Measurements from ENCODE around the gene C6.
"Not testable (repeated sequence)": the region's sequence is repeated elsewhere in the genome, so short reads cannot be mapped to it uniquely, and the experiment has no call there.

The C6 gene

DNA sequence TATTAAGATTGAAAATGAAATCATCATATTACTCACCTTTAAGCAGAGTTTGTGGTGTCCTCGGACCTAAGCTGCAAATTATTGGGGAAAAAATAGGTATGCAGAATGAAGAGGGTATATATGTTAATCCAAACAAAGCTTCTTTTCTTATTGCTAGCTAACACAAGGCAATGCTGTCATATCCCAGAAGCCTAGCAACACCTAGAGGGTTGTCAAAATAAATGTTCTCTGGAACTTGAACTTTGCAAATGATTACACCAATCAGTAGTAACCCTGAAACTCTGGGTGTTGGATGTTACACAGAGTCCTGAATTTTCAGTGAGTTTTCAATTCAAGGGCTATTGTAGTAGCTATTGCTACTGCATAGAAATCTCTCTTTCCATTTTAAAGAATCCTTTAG lies at the start of gene C6:
TSS of gene C6 (minus strand) at position 193 of the 400 bp plus-strand sequence. CDS start 10,302 bp downstream, outside the sequence.
- peak; percentile 53 for DNase-seq (ENCODE audit: low spot score)

DNA sequence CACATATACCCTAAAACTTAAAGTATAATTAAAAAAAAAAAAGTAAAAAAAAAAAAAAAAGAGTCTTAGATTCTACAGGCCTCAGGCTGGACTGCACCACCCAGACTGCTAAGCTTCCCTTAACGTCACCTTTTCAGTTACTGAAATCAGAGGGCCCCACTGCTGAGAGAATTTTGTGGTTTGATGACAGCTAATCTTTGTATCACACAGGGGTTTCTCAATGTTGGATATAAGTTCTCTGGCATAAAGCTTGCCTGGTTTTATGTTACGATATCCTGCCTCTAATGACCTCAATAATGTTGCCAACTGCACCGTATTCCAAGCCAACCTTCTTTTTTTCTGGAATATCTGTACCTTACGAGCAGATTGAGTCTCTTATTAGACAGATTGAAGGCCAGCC lies 43.1 kb upstream of the C6 start:
- no peak for DNase-seq (ENCODE audit: low spot score)

DNA sequence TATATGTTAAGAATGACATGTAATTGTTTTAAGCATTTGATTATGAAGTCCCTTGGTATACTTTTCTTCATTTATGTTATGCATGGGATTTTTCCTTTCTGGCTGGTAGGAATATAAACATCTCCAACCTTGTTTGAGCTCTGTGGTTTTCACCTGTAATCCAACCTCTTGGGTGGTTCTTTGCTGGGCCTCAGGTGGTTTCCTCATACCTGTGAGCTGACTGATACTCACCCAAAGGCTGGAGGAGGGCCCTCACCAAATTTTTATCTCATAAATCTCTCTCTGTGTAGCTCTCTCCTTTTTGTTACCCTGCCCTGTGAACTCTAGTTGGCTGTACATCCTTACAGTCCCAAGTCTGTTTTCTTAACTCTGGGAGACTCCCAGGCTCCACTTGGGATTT lies 39.8 kb upstream of the C6 start:
- DNase-seq (ENCODE audit: low spot score) = no peak

DNA sequence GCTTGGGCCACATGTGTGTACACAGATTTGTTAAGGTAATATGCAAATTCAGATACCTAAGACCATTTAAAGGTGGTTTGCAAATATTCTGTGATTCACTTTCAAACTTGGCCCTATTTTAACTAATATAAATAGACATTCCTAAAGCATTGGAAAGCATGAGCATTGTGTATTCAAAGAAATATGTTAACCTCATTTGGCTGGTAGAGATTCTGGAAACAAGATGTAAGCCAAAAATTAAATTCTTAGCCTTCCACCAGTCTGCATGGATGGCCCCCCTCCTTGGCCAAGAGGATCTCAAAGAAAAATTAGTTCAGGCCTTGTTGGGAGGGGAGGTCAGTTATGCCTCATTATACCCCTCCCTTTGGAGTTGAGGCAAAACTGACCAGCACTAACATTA lies 38.7 kb upstream of the C6 start:
- no peak for DNase-seq (ENCODE audit: low spot score)

DNA sequence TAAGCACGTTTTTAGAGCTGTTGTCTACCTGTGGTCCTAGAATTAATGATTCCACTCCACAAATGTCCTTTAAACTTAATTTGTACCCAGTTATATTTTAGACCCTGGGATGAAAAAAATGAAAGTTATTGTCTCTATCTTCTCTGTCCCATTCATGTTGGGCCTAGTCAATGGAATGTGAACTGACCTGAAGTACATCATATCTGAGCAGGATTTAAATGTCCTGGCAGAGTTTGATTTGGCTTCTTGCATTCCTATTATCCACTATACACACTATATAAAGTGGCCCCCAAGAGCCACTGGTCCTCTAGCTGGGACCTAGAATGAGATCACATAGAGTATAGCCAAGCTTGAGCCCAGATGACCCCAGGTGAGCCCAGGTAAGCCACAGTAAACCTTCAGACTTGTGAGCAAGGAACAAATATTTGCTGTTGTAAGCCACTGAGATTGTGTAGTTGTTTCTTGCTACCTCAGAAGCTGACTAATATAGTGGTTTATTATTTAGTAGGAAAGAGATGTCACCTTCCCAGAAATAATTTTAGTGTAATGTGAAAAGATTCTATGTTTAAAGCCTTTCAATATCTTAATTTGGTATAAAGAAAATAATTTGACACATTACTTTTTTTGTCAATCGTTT lies 37.1 kb upstream of the C6 start:
- no peak for DNase-seq (ENCODE audit: low spot score)

DNA sequence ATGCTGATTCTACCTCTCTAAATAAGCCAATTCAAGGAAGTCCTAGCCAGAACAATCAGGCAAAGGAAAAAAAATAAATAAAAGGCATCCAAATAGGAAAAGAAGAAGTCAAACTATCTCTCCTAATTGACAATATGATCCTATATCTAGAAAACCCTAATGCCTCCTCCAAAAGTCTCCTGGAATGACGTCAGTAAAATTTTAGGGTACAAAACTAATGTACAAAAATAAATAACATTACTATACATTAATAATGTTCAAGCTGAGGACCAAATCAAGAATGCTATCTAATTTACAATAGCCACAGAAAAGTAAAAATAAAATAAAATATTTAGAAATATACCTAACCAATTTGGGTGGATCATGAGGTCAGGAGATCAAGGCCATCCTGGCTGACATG lies 33.8 kb upstream of the C6 start:
- no peak for DNase-seq (ENCODE audit: low spot score)

DNA sequence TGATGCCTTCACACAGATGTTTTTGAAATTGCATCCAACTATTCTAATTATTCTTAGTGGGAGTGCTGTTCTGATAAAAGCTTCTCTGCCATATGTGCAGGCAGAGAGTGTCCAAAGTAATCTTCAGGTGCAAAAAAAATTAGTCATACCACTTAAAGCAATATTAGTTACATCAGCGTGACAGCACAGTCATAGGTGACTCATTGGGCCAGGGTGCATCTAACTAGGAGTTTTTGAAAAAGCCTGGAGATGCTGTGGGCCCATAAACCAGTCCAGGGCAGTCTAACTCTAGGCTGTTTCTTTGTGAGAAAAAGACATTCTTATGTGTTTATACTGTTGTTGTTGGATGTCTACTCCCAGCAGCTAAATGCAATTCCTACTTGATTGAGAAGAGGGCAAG lies 33.0 kb upstream of the C6 start:
- DNase-seq (ENCODE audit: low spot score) = no peak

DNA sequence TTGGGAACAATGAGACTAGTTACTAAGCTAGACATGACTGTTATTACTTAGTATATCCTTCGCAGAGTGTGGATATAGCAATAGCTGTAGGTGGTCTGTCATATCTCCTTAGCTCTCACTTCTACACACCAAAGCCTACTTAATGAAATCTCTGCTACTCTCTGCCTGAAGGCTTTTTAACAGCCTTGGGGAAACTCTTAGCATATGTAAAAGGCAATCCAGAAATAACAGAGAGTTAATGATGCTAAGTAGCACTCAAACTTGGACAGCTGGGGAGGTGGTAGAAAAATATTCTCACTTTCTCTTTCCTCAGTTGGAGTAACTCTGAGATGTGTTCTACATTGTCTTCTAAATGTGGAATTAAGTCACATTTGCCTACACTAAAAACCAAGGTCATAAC lies 30.2 kb upstream of the C6 start:
- no peak for DNase-seq (ENCODE audit: low spot score)

DNA sequence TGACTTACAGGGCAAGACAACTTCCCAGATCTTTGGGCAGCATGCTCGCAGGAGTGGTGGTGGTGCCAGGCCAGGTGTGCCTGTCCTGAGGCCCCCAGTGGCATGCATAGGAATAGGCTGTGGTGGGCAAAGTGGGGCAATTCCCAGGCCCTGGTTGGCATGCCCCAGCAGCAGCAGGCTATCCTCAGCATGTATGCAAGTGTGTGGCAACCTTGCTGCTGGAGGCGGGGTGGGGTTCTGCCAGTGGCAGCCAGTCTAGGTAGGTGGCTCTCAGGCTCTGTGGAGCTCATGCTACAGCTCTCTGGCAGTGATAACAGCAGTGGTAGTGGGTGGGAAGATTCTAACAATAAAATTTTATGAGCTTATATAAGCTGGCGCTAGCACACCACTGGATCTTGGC lies 27.7 kb upstream of the C6 start:
- no peak for DNase-seq (ENCODE audit: low spot score)

DNA sequence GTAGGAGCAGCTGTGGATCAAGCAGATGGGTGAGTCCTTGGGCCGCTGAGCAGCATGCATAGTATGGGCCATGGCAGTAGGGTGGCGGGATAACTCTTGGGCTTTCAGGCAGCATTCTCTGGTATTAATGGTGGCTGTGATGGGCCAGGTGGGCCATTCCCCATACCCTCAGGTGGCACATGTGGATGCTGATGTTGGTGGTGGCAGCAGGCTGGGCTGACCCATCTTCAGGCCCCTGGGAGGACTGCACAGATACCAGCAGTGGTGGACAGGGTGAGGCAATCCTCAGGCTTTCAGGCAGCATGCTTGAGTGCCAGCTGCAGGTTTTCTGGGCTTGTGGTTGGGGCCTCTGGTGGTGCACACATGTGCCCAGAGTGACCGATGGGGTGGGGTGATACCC lies 27.1 kb upstream of the C6 start:
- no peak for DNase-seq (ENCODE audit: low spot score)

DNA sequence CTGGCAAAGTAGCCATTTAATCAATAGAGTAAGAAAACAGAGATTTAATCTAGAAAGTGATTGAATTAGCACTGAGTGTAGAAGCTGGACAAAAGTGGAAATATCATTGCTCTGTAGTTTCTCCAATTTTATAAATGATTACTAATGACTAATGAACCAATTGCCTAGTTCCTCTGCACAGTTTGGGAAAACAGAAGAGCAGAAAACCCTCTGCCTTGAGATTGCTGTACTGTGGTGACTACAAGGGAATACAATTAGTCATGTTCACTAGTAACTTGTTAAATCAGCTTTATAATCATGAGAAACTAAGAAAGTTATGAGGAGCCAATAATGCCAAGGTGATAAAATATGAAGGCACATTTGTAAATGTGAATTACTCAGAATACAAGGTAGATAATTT lies 21.1 kb upstream of the C6 start:
- no peak for DNase-seq (ENCODE audit: low spot score)

DNA sequence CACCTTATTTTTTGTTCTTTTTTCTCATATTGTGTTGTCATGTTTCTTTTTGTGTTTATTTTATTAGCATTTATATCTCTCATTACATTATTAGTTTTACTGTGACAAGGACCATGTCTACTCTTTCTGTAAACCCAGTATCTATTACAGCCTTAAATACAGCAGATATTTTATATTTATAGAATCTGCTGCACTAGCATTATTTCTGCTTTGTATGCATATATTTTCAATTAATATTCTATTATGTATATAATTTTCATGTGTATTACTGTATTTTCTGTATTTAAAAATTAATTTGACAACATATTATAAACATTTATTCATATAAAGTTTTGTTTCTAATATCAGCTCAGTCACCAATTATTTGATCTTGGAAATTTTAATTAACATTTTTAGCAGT lies 19.5 kb upstream of the C6 start:
- DNase-seq (ENCODE audit: low spot score) = no peak

DNA sequence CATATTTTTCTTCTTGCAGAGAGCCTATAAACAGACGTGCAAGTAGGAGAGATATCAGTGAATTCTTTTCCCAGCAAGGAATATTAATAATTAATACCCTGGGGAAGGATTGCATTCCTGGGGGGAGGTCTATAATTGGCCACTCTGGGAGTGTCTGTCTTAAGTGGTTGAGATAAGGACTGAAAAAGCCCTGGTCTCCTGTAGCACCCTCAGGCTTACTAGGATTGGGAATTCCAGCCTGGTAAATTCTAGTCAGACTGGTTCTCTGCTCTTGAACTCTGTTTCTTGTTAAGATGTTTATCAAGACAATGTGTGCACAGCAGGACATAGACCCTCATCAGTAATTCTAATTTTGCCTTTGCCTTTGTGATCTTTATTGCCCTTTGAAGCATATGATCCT lies 16.9 kb upstream of the C6 start:
- DNase-seq (ENCODE audit: low spot score) = not testable (repeated sequence)

DNA sequence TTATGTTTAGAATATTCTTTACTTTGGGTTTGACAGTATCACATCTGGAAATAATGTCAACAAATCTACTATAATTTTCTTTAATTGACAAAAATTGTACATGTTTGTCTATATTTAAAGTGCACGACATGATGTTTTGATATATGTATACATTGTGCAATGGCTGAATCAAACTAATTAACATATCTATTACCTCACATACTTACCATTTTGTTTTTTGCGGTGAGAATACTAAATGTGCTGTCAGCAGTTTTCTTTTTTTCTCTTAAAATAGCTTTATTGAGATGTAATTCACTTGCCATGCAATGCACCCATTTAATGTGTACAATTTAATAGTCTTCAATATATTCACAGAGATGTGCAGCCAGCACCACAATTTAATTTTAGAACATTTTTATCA lies 10.6 kb upstream of the C6 start:
- DNase-seq (ENCODE audit: low spot score) = no peak

DNA sequence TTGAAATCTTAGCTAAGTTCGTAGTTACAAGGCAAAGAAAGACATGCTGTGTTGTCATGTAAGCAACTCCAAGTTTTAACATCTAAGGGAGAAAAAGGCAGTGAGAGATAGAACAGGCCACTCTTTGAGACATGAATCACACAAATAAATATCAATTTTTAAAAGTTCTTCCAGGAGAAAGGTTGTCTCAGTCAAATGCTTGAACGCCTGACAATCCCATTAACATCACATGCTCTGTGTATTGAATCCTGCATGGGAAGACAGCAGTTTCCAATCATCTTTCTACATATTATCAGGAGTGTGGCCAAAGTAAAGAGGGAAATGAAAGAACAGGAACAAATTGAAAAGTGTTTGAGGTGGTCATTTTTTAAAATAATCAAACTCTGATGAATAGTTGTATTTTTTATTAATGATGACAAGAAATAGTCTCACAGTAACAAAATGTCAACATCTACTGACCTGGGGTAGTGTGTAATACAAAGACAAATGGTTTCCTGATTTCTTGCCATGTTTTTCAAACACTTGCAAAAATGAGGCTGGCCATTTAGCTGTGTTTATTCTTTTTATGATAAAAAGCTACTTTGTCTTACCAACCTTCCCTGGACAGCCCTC lies 6.4 kb upstream of the C6 start:
- DNase-seq (ENCODE audit: low spot score) = no peak

DNA sequence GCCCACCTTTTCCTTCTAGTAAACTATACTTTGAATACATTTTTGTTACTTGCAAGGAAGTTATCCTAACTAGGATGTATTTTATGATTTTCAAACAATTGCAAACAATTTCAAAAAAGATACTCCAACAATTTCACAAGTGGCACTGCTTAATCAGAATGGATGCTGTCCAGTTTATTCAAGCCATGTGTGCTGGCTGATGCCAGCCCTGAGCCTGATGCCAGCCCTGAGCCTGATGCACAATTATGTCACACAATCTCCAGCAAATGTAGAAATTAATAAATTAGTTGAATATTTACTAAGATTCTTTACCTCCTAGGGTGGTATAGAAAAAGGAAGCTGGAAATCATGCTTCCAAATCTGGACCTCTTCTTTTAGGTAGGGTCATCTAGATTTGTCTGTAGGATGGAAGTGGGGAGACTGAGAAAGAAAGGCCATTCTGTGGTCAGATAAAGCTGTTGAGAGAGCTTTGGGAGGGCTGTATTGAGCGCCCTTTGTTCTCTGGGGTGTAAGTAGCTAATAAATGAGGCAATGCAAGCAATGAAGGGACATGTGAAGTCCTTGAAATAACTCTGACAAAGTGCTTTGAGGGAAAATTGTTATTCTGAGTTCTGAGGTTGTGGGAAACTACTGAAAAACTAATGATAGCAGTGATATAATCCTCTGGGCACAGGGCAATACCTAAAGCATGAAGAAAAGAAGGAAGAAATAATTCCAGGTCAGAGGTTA lies 5.8 kb upstream of the C6 start:
- no peak for DNase-seq (ENCODE audit: low spot score)

DNA sequence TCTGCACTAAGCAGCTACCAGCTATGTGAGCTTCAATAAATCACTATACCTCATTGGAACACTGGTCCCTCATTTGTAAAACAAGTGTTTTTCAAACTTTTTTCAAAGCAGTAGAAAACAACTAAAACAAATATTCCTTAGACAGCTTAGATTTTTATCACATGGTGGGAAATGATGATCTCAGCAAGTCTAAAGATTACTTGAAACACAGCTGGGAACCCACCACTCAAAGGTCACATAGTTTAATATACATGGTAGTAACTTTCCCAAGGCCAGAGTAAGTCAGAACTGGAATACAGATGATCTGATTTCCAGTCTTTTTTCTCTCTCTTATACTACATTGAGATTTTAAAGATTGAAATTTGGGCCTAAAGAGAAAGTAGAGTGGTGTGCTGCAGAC lies 850 bp upstream of the C6 start:
- no peak for DNase-seq (ENCODE audit: low spot score)

DNA sequence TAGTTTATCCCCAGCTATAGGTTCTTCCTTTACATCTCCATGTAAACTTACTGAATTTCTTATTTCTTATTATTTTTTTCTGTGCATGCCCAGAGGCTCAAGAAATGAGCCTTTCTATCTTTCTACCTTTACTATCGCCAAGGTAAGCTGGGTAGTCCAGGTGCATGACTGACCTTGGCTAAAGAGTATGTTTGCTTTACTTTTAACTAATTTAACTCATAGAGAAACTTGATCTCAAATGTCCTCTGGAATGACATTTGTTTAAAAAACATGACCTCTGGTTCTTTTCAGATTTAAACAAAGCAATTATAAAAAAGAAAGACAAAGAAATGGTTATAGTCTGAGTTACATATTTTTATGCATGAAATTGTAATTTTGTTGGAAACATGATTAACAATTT lies 397 bp downstream of the C6 start:
- DNase-seq (ENCODE audit: low spot score) = no peak

DNA sequence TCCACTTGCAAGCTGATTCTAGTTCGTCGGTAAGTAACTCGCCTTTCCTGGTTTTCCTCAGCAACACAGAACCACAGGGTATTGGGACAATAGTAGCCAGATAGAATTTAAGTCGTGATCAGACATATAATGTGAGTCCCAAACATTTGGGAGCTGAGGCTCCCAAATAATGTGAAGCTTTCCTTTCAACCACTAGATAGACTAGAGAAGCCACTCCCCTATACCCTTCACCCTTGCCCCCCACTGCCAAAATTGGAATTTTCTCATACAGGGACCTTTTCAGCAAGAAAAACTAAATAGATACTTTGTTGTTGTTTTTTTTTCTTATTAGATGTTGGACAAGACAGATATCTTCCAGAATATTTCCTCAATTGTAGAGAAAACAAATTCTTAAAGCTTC lies 1.9 kb downstream of the C6 start:
- no peak for DNase-seq (ENCODE audit: low spot score)

DNA sequence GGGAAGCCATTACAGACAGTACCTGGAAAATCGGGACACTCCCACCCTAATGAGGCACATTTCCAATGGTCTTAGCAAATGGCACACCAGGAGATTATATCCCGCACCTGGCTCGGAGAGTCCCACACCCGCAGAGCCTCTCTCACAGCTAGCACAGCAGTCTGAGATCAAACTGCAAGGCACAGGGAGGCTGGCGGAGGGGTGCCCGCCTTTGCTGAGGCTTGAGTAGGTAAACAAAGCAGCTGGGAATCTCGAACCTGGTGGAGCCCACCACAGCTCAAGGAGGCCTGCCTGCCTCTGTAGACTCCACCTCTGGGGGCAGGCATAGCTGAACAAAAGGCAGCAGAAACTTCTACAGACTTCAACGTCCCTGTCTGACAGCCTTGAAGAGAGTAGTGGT lies 7.9 kb downstream of the C6 start:
- not testable (repeated sequence) for DNase-seq (ENCODE audit: low spot score)

DNA sequence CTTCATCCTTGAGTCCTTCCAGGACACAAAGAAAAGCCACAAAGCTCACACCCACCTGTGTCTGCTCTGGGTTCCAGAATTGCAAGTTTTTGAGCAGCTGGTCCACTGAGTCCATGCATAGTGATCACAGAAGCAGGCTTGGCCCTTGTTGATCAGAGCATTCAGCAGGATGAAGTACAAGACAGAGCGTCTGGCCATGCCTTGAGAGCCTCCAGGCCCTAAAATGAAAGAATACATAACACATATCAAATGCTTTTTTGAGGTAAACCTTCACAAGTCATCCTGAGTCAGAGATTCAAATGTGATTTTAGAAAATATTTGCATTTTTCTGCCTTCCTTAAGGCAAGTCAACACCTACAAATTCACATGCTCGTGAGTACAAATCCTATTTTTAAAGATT lies 10.3 kb downstream of the C6 start:
- no peak for DNase-seq (ENCODE audit: low spot score)

DNA sequence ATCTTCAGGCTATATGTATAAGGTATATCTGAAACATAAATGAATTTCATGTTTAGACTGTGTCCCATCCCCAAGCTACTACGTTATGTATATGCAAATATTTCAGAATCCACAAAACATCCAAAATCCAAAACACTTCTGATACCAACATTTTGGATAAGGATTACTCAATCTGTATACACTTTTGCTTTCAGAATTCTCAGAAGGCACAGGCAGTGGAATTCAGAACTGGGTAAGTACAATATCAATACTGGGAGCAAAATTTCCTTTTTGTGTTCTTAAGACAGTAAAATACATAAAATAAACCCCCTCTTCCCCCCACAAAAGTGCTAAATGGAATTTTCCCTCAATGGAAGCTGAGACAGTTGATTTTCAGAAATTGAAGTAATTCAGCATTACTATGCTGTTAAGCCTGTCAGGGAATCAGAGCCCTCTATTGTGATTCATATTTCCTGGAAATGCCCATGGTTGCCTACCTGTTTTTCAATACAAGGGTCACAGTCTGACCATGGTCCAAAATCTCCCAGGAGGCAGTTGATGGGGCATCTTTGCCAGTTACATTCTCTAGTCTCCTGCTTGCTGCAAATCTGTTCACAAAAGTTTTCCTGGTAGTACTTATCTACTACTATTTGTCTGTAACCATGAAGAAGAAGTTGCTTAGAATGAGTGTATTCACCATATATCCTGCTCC lies 12.1 kb downstream of the C6 start:
- DNase-seq (ENCODE audit: low spot score) = no peak

DNA sequence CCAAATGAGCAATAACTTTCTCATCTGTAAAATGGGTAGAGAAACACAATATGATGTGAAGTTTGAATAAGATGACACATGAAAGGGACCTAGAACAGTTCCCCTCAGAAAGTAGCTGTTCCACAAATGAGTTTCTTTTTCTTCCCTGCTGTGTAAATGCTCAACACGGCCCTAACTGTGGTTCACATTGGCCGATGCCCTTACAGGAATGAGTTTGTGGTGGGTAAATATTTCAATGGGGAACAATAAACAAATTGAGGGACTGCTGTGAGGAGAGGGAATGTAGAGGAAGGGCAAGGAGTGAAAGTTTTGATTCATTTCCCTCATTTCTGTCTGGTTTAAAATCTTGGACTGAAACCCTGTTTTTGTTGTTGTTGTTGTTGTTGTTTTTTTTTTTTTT lies 12.8 kb downstream of the C6 start:
- DNase-seq (ENCODE audit: low spot score) = no peak

Data from HuH-7 (cell line).